Keratinocyte (primary cell): ENCODE results near the gene CX3CR1.

Source experiments
- CTCF ChIP-seq, 3 experiments: IDR thresholded peaks in 1 of 3; conservative IDR thresholded peaks in 1 of 3; optimal IDR thresholded peaks in 1 of 3; 2 replicates in 2 of 3; 3 replicates in 1 of 3; pipeline versions ENCODE3 to v1.5.1; 2011; ENCODE audit warnings: low read length in 3 of 3, mild to moderate bottlenecking in 3 of 3, moderate library complexity in 2 of 3, control low read depth in 1 of 3, inconsistent platforms in 1 of 3; ENCODE audit not compliant: insufficient read depth in 2 of 3; ENCODE audit errors: extremely low read depth in 1 of 3
- EZH2 ChIP-seq: IDR thresholded peaks from one replicate; pipeline ENCODE4 v1.6.1; 2012; ENCODE audit warnings: inconsistent platforms, mild to moderate bottlenecking, low read length, moderate library complexity

GRCh38 chr3:39275963-39276593 is 3.8 kb downstream of the CX3CR1 start:
- TF ChIP-seq CTCF (optimal IDR thresholded peaks at IDR 0.05 in 1 of 3, IDR thresholded peaks at IDR 0.05 in 1 of 3, conservative IDR thresholded peaks at IDR 0.05 in 1 of 3; ENCODE audit: extremely low read depth in 1 of 3, insufficient read depth in 2 of 3, low read length in 3 of 3) = no peak
- no peak for TF ChIP-seq EZH2
